IPS DF 4.7 (cell line): ENCODE data around the gene SEPSECS.

Source experiments
- DNase-seq: peaks from one replicate; pipeline ENCODE4 v3.0.0-alpha.2; 2013; ENCODE audit warnings: low spot score; ENCODE audit errors: extremely low read depth

Gene SEPSECS

GRCh38 chr4:25110527-25111329, 49.5 kb downstream of the SEPSECS start:
- DNase-seq, result no peak

- DNase-seq, result no peak
These were observed 50.7 kb downstream of the SEPSECS start for GRCh38 chr4:25109511-25109910.

- DNase-seq, result no peak
These were observed 51.7 kb downstream of the SEPSECS start for GRCh38 chr4:25108556-25108955.

GRCh38 chr4:25107827-25108516, 52.3 kb downstream of the SEPSECS start:
- DNase-seq, result no peak

DNA sequence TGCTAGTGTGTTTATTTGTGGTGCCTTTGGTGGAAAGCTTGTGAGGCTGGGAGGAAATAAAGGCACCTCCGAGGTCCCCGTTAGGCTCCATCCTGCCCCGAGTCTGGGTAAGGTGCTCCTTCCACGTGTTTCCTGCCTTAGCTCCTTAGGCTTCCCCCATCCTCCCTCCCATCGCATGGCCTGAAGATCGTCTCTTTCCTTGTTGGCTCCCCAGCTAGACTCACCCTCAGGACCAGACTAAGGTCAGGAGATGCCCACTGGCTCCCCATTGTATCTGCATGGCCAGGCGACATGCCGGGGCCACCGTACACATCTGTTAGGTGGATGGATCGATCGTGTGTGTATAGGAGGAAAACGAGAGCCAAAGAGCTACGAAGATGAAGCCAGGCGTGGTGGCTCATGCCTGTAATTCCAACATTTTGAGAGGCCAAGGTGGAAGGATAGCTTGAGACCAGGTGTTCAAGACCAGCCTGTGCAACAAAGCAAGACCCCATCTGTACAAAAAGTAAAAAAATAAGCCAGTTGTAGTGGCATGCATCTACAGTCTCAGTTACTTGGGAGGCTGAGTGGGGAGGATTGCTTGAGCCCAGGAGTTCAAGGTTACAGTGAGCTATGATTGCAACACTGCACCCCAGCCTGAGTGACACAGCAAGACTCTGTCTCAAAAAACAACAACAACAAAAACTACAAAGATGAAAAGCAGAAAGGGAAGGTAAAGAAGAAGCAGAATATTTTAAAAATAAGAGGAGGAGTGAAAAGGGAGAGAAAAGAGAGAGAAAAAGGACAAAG, 53.7 kb downstream of the SEPSECS start:
- DNase-seq, result no peak

DNA sequence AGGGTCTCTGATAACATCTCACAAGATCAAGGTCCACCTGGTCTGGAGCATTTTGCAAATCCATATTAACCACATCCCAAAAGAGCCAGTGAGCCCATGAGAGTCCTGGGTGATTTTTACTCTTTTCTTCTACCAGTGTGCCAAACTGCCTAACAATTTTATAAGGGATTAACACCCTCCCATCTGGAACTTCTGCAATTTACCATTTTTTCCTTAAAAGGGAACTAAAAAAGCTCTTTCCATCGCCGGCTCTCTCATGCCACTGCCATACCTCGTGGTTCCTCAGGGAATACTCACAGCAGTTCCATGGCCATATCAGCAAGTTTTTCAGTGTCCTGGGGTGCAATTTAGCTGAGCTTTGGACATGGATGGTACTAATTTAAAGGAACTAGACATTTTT, 55.7 kb downstream of the SEPSECS start:
- DNase-seq, result no peak

- no peak for DNase-seq
These were observed 56.8 kb downstream of the SEPSECS start for GRCh38 chr4:25103418-25103817.

DNA sequence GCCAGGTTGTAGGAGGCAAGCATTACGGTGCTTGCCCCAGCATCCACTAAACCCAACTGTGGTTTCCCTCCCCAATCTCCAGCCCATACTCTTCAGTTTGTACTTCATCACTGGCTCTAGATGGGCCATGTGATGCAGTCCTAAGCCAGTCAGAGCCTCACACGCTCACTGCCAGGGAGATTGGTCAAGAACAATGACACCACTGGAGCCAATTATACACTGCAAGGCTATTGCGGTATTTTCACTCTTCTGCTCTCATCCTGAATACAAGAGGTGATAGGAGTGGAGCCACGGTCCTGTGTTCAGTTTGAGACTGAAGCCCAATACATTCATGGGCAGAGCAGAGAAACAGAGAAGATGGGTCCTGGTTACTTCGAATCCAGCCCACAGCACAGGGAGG, 58.4 kb downstream of the SEPSECS start:
- no peak for DNase-seq

GRCh38 chr4:25100710-25101109, 59.5 kb downstream of the SEPSECS start:
- no peak for DNase-seq

- DNase-seq, result no peak
These were observed 60.2 kb downstream of the SEPSECS start for GRCh38 chr4:25100021-25100555.

DNA sequence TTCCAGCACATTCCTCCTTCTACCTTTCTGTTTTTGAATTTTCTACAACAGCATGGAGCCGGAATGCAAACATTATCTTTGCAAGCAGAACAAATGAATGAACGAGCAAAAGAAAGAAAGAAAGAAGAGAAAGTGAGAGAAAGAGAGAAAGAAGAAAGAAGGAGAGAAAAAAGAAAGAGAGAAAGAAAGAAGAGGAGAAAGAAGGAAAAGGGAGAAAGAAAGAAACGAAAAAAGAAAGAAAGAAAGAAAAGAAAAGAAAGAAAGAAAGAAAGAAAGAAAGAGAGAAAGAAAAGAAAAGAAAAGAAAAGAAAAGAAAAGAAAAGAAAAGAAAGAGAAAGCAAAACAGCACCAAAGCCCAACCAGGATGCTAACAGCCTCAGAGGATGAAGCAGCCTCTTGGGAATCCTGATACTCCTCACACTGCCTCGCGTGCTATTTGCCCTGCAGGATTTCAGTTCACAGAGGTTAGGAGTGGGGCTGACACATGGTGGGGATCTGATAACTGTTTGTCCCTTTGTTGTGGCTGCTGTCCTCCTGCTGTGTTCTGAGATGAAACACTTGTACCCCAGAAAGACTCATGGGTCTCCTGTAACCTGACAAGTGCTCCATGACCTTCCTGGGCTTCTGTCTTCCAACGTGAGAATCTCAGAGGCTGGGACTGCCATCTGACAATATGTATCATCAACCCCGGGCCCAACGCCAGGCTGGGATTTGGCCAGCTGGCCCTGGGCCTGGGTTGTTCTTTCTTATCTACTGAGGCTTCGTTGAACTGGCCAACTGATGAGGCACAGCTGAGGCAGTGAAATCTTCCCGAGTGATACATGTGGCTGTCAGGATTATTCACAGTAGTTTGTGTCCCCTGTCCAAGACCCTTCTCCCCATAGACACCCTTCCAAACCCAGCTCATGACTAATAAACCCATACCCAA, 61.0 kb downstream of the SEPSECS start:
- DNase-seq, result no peak

DNA sequence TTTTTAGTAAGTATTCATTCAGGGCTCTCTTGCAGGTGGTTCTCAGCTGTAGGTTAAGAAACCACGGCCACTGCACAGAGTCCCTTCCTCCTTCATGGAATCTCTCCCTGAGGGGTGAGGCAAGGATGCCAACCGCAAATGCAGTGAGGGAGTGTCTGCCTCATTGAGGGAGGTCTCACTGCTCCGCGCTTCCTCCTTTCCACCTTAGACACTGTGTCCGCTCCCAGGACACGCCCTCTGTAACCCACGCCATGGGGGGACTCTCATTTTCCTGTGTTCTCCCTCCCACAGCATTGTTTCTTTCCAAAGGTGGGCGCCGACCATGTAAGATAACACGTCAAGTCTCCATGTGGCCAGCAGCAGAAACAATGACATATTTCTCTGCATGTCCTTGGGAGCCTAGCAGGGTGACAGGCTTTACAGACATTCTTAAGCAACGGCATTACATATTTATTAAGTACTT, 63.2 kb downstream of the SEPSECS start:
- DNase-seq, result no peak

GRCh38 chr4:25096251-25096980, 63.8 kb downstream of the SEPSECS start:
- no peak for DNase-seq

- DNase-seq, result no peak
These were observed 64.4 kb downstream of the SEPSECS start for GRCh38 chr4:25095837-25096236.

DNA sequence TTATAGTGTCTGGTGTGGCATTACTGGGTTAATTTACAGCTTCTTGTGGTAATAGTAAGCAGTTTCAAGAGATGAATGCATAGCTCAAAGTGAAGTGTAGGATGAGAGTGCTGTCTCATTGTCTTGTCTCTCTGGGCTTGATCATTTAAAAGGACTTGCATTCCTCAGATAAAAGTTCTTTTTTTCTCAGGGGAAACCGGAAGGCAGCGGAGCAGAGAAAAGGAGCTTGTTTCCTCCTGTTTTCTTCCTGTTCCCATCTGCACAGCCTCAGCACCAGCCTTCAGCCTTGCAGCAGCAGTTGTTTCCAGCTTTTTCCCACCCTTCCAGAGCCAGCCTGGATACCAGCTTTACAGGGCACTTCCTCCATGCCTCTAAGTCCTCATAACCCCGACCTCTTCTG, 68.1 kb downstream of the SEPSECS start:
- DNase-seq, result no peak

DNA sequence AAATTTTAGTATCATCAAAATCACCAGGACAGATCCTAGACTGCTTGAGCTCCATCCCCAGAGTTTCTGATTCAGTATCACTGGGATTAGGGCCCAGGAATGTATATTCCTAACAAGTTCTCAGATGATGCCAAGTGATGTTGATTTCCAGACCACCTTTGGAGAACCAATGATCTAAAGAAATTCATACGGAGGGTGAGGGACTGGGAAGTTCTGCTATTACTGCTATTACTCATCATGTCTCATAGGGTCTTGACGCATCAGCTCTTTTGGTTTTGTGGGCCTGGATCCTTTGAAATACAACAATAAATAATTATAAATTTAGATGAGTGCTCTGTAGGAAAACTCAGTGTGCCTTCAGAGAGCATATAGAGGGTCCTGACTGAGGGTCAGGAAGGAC, 69.7 kb downstream of the SEPSECS start:
- DNase-seq, result no peak

DNA sequence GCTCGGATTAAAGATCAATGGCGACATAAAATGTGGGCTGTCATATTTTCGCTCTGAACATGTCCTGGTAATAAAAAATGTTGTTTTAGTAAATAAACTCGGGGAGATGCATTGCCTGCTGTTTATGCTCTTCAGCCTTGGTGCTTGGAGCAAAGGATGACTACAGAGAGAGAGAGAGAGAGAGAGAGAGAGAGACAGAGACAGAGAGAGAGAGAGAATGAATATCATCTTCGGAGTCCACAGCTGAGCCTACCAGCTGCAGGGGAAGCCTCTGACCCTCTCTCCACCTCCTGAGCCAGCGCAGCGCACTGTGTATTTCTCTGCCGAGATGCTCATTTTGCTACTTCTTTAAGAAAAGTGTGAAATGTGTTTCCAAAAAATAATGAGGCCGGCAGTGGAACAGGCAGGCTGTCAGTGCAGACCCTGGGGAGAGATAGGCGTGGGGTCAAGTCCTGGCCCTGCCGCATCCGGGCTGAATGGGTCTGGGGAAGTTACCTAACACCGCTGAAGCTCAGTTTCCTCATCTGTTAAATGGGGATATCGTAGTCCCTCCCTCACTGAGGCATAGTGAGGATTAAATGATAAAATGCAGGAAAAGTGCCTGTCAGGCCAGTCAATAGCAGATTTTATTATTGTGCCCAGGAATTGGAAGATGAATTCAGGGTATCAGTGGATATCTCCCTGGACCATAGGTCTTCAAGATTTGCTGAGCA, 71.0 kb downstream of the SEPSECS start:
- DNase-seq, result no peak

GRCh38 chr4:25088093-25088952, 71.9 kb downstream of the SEPSECS start:
- DNase-seq, result no peak
